ENCODE data around the gene IGHMBP2. TPM values are rescaled to one million over a fixed set of nuclear protein-coding genes. Genes with fewer than 3 reads are reported as not detected.

The IGHMBP2 gene
- total RNA-seq, 1 experiment from 2014 or later: 49.1 TPM

DNA sequence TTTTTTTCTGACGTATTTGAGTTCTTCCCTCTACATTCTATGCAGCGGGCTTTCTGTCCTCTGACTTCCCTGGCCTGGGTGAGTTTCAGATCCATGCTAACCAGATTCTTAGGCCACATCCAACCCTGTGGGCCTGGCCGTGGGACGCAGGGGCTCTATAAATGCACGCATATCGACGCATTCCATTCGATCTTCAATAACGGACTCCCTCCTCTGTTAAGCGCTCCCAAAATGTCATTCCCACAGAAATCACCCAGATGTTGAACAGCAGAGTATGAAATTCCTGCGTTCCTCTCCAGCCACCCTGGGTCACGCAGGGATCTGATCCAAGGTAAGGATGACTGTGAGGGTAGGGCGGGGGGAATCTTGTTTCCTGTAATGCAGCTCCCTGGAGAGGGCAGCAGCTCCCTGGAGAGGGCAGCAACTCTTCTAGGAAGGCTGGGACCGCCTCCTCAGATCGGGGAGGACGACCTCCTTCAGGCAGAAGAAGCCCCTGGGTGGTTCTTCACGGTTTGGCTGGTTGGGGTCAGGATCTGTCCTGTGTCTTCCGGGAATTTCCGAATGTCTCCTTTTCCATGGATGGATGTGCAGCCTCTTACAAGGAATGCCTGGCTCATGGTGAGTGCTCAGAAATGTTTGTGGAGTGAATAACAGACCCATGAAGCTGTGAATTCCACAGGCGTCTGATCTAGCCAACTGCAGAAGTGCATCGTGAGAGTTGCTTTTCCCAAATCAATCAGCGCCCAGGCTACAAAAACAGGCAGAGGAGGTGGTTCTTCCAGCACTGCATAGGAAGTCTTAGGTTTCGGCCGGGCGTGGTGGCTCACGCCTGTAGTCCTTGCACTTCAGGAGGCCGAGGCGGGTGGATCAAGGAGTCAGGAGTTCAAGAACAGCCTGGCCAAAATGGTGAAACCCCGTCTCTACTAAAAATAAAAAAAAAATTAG is 64.9 kb downstream of the IGHMBP2 start:
- Histone ChIP-seq H3K4me1 (peaks cover 12% of the 10 kb centered on the region), H3K27me3 (replicated peaks; ENCODE audit: control insufficient read depth, insufficient read depth, low read length) (no peaks in the 10 kb centered on the region), H3K36me3 (ENCODE audit: control insufficient read depth, insufficient read depth, low read length) (no peaks in the 10 kb centered on the region), H3K4me3 (ENCODE audit: low read depth, low read length) (no peak overlapping the region), H3K9me3 (no peaks in the 10 kb centered on the region)
- POLR2A ChIA-PET: no interaction called here
- CTCF ChIA-PET: no interaction called here
- peak; percentile 35 to 51 for DNase-seq
- Mint-ChIP-seq H3K9me3 (ENCODE audit: unreplicated experiment) (no peaks in the 10 kb centered on the region), H3K36me3 (ENCODE audit: insufficient read depth, unreplicated experiment) (no peaks in the 10 kb centered on the region), H3K4me1 (ENCODE audit: low read depth, unreplicated experiment) (peaks cover 14% of the 10 kb centered on the region), H3K4me3 (ENCODE audit: unreplicated experiment) (no peak overlapping the region), H3K27ac (ENCODE audit: unreplicated experiment) (no peak overlapping the region), H3K27me3 (ENCODE audit: insufficient read depth, unreplicated experiment) (no peaks in the 10 kb centered on the region)
- BruUV-seq (replicated peaks): no TSS peak
- TF ChIP-seq, protein P1, sequence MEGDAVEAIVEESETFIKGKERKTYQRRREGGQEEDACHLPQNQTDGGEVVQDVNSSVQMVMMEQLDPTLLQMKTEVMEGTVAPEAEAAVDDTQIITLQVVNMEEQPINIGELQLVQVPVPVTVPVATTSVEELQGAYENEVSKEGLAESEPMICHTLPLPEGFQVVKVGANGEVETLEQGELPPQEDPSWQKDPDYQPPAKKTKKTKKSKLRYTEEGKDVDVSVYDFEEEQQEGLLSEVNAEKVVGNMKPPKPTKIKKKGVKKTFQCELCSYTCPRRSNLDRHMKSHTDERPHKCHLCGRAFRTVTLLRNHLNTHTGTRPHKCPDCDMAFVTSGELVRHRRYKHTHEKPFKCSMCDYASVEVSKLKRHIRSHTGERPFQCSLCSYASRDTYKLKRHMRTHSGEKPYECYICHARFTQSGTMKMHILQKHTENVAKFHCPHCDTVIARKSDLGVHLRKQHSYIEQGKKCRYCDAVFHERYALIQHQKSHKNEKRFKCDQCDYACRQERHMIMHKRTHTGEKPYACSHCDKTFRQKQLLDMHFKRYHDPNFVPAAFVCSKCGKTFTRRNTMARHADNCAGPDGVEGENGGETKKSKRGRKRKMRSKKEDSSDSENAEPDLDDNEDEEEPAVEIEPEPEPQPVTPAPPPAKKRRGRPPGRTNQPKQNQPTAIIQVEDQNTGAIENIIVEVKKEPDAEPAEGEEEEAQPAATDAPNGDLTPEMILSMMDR (IDR thresholded peaks at IDR 0.05; ENCODE audit: insufficient read depth in 1 of 2, low read depth in 1 of 2, low read length in 1 of 2, severe bottlenecking in 1 of 2, unreplicated experiment in 1 of 2): peak in 1 of 2 experiments; percentile 25
- intact Hi-C loops (cut with micrococcal nuclease; ENCODE audit: unreplicated experiment): loop anchor here (1.0 to 5.0 kb wide), 3 partner anchors 34 to 120 kb away; no protein-coding TSS in a partner anchor

DNA sequence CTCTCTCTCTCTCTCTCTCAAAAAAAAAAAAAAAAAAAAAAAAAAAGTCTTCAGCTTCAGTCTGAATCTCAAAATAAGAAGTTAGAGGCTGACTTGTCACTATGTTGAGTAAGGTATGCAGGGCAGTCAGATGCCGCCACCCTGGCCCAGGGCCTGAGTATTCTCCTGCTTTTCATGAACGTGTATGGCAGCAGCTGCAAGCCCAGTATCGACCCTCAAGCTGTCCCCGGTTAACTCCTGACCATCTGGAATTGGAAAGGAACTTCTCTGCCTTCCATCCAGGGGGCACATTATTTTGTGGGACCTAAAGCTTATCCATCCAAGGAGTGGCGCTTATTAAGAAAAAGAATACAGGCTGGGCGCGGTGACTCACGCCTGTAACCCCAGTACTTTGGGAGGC is 65.7 kb downstream of the IGHMBP2 start:
- peaks cover 12% of the 10 kb centered on the region for H3K4me1 ChIP-seq
- H3K27me3 ChIP-seq (replicated peaks; ENCODE audit: control insufficient read depth, insufficient read depth, low read length): no peaks in the 10 kb centered on the region
- H3K9me3 Mint-ChIP-seq (ENCODE audit: unreplicated experiment): no peaks in the 10 kb centered on the region
- no peak overlapping the region for H3K4me3 ChIP-seq (ENCODE audit: low read depth, low read length)
- intact Hi-C loops (cut with micrococcal nuclease; ENCODE audit: unreplicated experiment): loop anchor here (5.0 kb wide), 1 partner anchor 33 kb away; no protein-coding TSS in a partner anchor
- TF ChIP-seq, protein P1 (IDR thresholded peaks at IDR 0.05; ENCODE audit: insufficient read depth in 1 of 2, low read depth in 1 of 2, low read length in 1 of 2, severe bottlenecking in 1 of 2, unreplicated experiment in 1 of 2): no peak
- no peak overlapping the region for H3K4me3 Mint-ChIP-seq (ENCODE audit: unreplicated experiment)
- no peaks in the 10 kb centered on the region for H3K9me3 ChIP-seq
- no peak overlapping the region for H3K27ac Mint-ChIP-seq (ENCODE audit: unreplicated experiment)
- peak in 1 of 2 experiments; percentile 30 for DNase-seq
- no peaks in the 10 kb centered on the region for H3K27me3 Mint-ChIP-seq (ENCODE audit: insufficient read depth, unreplicated experiment)
- H3K36me3 ChIP-seq (ENCODE audit: control insufficient read depth, insufficient read depth, low read length): no peaks in the 10 kb centered on the region
- ChIA-PET CTCF (interaction anchor here (0.7 kb wide), 1 partner anchor 337 kb away, joined by 4 read pairs; no protein-coding TSS in a partner anchor), POLR2A (no interaction called here)
- H3K36me3 Mint-ChIP-seq (ENCODE audit: insufficient read depth, unreplicated experiment): no peaks in the 10 kb centered on the region
- BruUV-seq (replicated peaks): no TSS peak
- peaks cover 18% of the 10 kb centered on the region for H3K4me1 Mint-ChIP-seq (ENCODE audit: low read depth, unreplicated experiment)

DNA sequence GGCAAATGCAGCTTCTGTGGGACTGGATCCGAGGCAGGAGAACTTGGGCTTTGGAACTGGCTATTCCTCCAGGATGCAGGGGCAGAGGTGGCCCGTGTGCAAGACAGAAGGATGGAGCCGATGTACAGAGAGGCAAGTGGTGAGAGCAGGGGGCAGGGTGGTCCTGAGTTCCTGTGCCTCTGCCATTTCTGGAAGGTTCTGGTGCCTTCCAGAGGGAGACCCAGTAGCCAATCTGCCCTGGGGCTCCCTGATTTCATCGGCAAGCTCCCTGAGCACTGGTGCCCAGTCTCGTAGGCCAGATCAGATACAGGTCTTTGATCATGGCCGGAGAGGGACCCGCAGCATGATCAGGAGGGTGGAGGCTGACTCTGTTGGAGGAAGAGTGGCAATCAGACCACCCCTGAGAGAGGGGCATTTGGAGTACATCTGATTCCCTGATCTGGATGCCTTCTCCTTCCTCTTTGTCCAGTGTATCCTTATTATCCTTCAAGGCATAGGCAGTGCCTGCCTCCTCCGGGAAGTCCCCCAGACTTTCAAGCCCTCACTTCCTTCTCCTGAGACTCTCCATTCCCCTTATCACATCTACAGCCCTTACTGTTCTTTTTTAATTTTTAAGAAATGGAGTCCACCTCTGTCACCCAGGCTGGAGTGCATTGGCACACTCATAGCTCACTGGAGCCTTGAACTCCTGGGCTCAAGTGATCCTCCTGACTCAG is 67.4 kb downstream of the IGHMBP2 start:
- TF ChIP-seq, protein P1 (IDR thresholded peaks at IDR 0.05; ENCODE audit: insufficient read depth in 1 of 2, low read depth in 1 of 2, low read length in 1 of 2, severe bottlenecking in 1 of 2, unreplicated experiment in 1 of 2): no peak
- no peak overlapping the region for H3K27ac Mint-ChIP-seq (ENCODE audit: unreplicated experiment)
- no TSS peak for BruUV-seq (replicated peaks)
- DNase-seq: peak in 1 of 2 experiments; percentile 34
- Histone ChIP-seq H3K4me1 (peaks cover 12% of the 10 kb centered on the region), H3K36me3 (ENCODE audit: control insufficient read depth, insufficient read depth, low read length) (no peaks in the 10 kb centered on the region), H3K4me3 (ENCODE audit: low read depth, low read length) (no peak overlapping the region), H3K9me3 (0 out of 2 replicates have a peak, but pooled peaks cover 5% of the 10 kb centered on the region), H3K27me3 (replicated peaks; ENCODE audit: control insufficient read depth, insufficient read depth, low read length) (no peaks in the 10 kb centered on the region)
- ChIA-PET POLR2A (no interaction called here), CTCF (no interaction called here)
- H3K4me3 Mint-ChIP-seq (ENCODE audit: unreplicated experiment): no peak overlapping the region
- no peaks in the 10 kb centered on the region for H3K9me3 Mint-ChIP-seq (ENCODE audit: unreplicated experiment)
- H3K27me3 Mint-ChIP-seq (ENCODE audit: insufficient read depth, unreplicated experiment): no peaks in the 10 kb centered on the region
- H3K36me3 Mint-ChIP-seq (ENCODE audit: insufficient read depth, unreplicated experiment): no peaks in the 10 kb centered on the region
- H3K4me1 Mint-ChIP-seq (ENCODE audit: low read depth, unreplicated experiment): peaks cover 23% of the 10 kb centered on the region
- intact Hi-C loops (cut with micrococcal nuclease; ENCODE audit: unreplicated experiment): no loop called here

Measured in Caco-2 (cell line).